Peyer's patch (tissue), 4 donors: ENCODE data around the gene LAMP5.

ENCODE experiments used
- CTCF ChIP-seq, 6 experiments: fragments of 450-650 bp in 4 of 6; fragments of 200-600 bp in 2 of 6; sonication (generic) in 1 of 6; IDR thresholded peaks; one replicate each; pipeline ENCODE4 v1.5.1; 2017 to 2019; ENCODE audit warnings: antibody characterized with exemption in 6 of 6, mild to moderate bottlenecking in 3 of 6, moderate library complexity in 1 of 6
- POLR2A ChIP-seq, 2 donors: fragments of 450-650 bp; IDR thresholded peaks; one replicate each; pipeline ENCODE4 v1.5.1; 2017; ENCODE audit warnings: antibody characterized with exemption in 2 of 2, mild to moderate bottlenecking in 2 of 2, moderate library complexity in 2 of 2

GRCh38 chr20:9535449-9535848 lies 21.1 kb downstream of the LAMP5 start:
- TF ChIP-seq CTCF (IDR thresholded peaks at IDR 0.05) (no peak), POLR2A (IDR thresholded peaks at IDR 0.05) (no peak)
